ENCODE data around the gene PLEKHM1.

PLEKHM1 gene

GRCh38 chr17:45398800-45399199 is 91.7 kb downstream of the PLEKHM1 start:
- no peak for DNase-seq (ENCODE audit: low spot score)

GRCh38 chr17:45397796-45398195 is 92.7 kb downstream of the PLEKHM1 start:
- DNase-seq (ENCODE audit: low spot score), result no peak

GRCh38 chr17:45396496-45397205 is 93.9 kb downstream of the PLEKHM1 start:
- DNase-seq (ENCODE audit: low spot score), result no peak

GRCh38 chr17:45395569-45396415 is 94.7 kb downstream of the PLEKHM1 start:
- no peak for DNase-seq (ENCODE audit: low spot score)

- peak; percentile 28 for DNase-seq (ENCODE audit: low spot score)
These were observed 95.5 kb downstream of the PLEKHM1 start for GRCh38 chr17:45394913-45395568.

GRCh38 chr17:45394564-45394912 is 96.0 kb downstream of the PLEKHM1 start:
- DNase-seq (ENCODE audit: low spot score), result no peak

- no peak for DNase-seq (ENCODE audit: low spot score)
These were observed 96.4 kb downstream of the PLEKHM1 start for GRCh38 chr17:45394091-45394490.

GRCh38 chr17:45393411-45393810 is 97.1 kb downstream of the PLEKHM1 start:
- no peak for DNase-seq (ENCODE audit: low spot score)

GRCh38 chr17:45391918-45392317 is 98.6 kb downstream of the PLEKHM1 start:
- DNase-seq (ENCODE audit: low spot score), result no peak

GRCh38 chr17:45391291-45391690 is 99.2 kb downstream of the PLEKHM1 start:
- no peak for DNase-seq (ENCODE audit: low spot score)

GRCh38 chr17:45389354-45389753 is 101.2 kb downstream of the PLEKHM1 start:
- no peak for DNase-seq (ENCODE audit: low spot score)

GRCh38 chr17:45388604-45389325 is 101.8 kb downstream of the PLEKHM1 start:
- no peak for DNase-seq (ENCODE audit: low spot score)

GRCh38 chr17:45387739-45388138 is 102.8 kb downstream of the PLEKHM1 start:
- no peak for DNase-seq (ENCODE audit: low spot score)

- DNase-seq (ENCODE audit: low spot score), result no peak
These were observed 104.3 kb downstream of the PLEKHM1 start for GRCh38 chr17:45386178-45386577.
